Central memory CD4-positive, alpha-beta T cell (primary cell): Measurements from ENCODE around the gene GLG1.
"Not testable (repeated sequence)": the region's sequence is repeated elsewhere in the genome, so short reads cannot be mapped to it uniquely, and the experiment has no call there.

Experiments
- DNase-seq: peaks from one replicate; pipeline ENCODE4 v3.0.0; 2022

GLG1 gene

DNA sequence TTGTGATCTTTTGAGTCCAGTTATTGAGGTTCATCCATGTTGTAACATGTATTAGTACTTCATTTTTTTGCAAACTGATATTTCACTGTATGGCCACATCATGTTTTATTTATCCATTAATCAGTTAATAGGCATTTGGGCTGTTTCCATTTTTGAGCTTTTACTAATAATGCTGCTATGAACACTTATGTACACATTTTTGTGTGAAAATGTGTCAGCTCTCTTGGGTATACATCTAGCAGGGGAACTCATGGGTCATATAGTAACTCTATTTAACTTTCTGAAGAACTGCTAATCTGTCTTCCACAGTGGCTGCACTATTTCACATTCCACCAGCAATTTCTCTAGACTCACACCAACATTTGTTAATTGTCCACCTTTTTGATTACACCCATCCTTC lies 82.0 kb downstream of the GLG1 start:
- no peak for DNase-seq

DNA sequence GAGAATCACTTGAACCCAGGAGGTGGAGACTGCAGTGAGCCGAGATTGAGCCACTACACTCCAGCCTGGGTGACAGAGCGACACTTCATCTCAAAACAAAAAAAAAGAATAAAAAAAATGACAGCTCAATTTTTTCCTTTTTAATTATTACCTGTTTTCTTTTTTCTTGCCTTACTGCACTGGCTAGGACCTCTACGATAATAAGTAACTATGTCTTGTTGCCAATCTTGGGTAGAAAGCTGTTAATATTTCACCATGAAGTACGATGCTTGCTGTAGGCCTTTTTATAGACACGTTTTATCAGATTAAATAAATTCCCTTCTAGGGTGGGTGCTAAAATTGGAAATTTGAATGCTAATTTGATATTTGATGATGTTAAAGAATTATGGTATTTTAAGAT lies 82.8 kb downstream of the GLG1 start:
- DNase-seq: no peak

DNA sequence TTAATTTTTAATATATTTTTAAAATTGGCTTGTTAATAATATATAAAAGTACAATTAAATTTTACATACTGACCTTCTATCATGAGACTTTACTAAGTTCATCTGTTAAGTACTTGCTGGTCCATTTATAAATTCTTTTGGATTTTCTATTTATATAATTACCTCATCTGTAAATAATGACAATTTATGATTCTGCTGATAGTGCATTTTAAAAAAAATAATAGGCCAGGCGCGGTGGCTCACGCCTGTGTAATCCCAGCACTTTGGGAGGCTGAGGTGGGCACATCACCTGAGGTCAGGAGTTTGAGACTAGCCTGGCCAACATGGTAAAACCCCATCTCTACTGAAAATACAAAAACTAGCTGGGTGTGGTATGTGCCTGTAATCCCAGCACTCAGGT lies 83.2 kb downstream of the GLG1 start:
- DNase-seq: not testable (repeated sequence)

DNA sequence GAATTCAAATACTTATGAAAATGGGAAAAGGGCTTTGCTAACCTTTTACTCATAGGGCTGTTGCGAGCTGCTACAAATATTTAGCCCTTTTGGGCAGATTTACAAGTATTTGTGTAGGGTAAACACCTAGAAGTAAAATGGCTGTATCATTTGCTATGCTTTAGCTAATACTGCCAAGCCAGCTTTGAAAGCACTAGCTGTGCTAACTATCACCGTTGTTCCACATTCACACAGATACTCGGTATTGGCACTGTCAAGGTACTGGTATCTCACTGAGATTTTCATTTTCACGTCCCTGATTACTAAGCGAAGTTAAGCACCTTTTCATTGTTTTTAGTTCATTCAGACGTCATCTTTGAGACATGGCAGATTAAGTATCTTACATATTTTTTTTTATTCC lies 84.8 kb downstream of the GLG1 start:
- DNase-seq: no peak

DNA sequence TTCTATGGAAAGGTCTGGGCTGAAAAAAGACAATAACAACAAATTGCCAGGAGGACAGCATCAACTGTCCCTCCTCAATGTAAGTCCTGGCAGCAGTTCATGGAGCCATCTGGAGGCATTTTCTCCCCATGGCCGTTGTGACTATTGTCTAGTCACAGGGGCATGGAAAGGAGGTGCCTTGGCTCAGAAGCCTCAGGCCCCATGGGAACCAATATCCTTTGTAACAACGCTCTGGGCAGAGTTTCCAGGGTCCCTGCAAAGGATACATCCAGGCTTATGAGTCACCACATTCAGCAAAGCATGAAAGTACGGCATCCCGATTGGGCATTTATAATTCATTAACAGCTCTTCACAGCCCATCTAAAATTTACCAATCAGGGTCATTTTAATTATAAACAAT lies 85.2 kb downstream of the GLG1 start:
- DNase-seq: no peak

DNA sequence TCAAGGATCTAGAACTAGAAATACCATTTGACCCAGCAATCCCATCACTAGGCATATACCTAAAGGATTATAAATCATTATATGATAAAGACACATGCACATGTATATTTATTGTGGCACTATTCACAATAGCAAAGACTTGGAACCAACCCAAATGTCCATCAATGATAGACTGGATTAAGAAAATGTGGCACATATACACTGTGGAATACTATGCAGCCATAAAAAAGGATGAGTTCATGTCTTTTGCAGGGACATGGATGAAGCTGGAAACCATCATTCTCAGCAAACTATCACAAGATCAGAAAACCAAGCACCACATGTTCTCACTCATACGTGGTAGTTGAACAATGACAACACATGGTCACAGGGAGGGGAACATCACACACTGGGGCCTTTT lies 88.0 kb downstream of the GLG1 start:
- DNase-seq: not testable (repeated sequence)

DNA sequence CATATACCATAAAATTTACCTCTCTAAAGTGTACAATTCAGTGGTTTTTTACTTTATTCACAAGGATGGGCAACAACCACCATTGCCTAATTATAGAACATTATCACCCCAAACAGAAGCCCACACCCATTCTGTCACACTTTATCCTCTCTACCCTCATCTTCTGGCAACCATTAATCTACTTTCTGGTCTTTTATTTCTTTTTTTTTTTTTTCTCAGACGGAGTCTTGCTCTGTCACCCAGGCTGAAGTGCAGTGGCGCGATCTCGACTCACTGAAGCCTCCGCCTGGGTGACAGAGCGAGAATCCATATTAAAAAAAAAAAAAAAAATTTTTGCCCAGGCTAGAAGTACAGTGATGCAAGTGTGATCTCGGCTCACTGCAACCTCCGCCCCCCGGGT lies 95.0 kb downstream of the GLG1 start:
- no peak for DNase-seq

DNA sequence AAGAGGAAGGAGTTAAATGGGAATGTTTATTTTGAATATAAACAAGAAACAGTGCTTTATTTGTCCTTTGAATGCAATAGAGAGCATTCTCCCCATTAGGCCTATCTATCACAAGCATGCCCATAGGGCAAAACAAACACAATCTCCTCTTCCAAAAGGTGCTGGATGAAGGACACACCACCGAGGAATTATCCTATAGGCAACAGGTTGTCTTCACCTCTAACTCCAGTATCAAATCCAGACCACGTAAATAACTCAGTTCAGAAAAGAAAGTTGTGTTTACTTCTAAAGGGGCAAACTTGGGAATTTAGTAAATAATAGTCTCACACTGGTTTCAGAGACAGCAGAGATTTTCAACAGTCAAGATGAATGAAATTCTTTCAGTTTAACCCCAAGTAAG lies 101.9 kb downstream of the GLG1 start:
- DNase-seq: no peak

DNA sequence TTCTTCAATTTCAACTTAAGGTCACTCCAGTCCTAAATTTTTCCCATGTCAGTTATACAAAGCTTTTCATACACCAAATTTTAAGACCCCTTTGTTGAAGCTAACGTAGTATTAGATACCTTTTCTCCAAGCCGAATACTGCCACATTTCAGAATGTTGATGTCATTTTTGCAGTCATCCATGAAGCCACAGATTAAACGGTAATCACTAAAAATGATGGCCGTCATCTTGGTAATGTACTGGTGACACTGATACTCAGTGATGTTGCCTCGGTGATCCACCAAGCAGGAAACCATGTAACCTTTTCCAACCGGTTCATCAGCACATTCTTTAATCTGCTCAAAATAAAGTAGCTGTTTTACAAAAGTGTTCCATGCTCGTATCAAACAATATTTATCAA lies 103.5 kb downstream of the GLG1 start:
- DNase-seq: no peak

DNA sequence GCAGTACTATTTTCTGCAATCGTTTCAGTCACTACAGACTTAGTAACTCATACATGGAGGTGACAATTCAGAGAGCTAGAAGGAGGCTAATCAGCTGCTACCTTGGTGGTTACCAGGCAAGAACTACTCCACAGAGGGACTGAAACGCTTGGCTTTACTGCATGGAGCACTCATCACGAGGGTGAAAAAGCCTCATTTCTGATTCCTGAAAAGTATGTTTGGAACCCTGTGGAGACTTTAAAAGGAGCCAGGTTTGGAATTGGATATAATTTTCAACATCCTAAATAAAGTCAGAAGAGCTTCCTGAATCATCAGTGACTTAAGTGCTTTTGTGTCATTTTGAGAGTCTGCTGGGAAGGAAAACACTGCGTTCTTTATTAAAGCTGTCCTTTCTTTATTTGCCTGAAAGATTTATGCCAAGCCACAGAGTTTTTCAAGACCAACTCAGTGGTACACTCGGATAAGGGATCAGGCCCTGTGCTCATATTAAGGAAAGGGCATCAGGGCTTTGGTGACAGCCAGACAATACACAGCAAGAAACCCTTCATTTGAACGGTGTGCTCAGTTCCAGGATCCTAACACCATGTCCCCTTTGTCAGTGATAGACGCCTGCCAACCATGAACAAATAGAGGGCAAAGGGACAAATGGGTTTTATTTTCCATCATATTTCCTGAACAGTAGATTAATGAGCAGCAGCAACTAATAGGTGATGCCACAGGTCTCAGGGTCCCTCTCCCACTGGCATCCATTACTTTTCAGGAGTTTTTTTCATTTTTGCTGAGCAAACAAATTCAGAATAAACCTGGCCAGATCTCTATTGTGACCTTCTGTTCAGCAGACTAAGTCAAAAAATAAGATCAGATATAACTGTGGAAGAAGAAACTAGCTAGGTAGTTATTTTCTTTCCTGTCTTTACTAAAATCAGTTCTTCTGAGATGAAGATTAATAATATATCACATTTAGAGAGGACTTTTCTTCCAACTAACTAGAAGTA lies 105.1 kb downstream of the GLG1 start:
- DNase-seq: no peak

DNA sequence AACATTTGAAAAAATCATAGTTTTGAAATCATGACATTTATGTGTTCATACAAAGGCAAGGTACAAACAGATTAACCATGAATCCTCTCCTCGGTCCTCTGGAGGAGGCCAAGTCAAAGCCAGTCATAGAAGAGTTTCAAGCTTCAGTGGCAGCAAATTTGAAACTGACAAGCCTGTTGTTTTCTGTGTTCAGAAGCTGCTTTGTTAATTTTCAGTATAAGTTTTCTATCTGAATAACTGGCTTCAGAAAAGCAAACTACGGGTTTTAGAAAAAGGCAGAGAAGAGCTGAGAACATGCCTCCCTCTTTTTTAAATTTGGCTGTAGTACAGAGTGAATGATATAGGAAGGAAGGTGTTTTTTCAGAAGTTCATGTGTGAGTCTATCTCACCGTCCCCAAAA lies 106.0 kb downstream of the GLG1 start:
- DNase-seq: no peak

DNA sequence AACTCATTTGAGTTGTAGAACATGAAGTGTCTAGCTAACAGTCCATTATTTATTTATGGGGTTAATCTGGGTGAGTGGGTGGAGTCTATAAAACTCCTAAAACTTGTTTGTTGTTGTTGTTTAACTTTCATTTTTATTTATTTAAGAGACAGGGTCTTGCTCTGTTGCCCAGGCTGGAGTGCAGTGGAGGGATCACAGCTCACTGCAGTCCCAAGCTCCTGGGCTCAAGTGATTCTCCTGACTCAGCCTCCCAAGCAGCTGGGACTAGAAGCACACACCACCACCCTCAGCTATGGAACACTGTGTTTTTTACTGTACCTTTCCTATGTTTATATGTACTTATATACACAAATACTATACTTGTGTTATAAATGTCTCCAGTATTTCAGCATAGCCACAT lies 107.8 kb downstream of the GLG1 start:
- DNase-seq: no peak

DNA sequence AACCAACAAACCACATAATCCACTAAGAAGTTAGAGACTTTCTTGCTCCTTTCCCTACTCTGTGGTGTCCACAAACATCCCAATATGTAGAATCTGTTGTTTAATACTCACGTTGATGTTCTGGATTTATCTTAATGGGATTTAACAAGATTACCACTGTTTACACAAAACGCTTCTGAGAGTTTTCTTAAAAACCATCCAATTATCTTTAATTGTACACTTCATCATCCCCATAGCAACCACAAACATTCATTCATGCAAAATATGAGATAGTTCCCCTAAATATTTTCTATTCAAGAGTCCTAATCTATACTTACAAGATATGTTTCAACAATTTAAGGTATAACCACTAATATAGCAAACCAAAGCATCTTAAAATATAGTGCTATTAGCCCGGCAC lies 109.2 kb downstream of the GLG1 start:
- no peak for DNase-seq

DNA sequence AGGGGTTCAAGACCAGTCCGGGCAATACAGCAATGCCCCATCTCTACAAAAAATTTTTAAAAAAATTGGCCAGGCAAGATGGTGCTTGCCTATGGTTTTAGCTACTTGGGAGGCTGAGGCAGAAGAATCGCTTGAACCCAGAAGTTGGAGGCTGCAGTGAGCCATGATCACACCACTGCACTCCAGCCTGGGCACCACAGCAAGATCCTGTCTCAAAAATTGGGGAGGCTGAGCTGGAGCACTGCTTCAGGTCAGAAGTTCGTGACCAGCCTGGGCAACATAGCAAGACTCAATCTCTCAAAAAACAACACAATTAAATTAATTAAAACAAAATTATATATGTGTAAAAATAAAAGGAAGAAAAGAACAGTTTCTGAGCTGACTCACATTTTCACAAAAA lies 110.9 kb downstream of the GLG1 start:
- no peak for DNase-seq

DNA sequence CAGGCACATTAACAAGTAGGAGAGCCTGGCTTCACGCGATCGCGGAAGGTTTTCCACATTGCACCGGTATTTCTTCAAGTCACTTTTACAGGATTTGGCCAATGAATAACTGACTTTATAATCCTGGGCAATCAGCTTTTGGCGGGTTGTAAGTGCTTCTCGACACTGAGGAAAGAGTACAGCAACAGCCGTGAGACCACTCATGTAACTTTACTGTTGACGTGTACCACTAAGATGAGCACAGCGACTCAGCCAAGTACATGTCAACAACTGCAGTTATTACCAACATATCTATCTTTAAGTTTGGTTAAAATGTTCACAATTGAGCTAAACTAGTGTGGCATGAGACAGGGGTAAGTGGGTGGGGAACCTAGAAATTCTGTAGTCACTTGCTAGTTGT lies 113.9 kb downstream of the GLG1 start:
- no peak for DNase-seq

DNA sequence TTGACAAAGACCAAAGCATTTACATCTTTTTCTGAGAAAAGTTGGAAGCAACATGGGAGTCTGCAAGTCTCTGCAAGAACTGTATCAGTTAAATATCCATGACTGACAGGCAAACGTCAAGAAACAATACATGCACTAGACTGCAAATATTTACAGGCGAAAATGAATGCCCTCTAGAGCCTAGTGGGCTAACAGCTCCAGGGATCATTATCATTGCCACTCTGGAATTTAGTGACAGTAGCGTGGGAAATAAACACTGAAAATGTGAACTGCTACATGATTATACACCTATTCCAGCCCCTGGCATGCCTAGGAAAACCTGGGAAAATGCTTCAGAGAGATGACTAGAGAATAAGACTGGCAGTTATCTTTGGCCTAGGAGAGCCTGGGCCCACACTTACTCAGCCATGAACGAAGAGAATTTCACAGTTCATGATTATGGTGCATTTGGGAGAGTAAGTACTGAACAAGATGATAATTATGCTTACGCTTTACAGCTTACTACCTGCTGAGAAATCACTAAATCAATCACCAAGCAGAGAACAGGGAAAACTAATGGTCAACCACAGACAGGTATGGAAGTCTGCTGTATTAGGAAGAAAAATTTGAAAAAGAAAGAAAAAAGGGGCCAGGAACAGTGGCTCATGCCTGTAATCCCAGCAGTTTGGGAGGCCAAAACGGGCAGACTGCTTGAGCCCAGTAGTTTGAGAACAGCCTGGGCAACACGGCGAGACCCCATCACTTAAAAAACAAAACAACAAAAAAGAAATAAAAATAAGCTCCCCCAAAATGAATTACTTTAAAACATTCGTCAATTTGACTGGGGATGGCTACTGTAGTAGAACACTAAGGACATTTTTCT lies 119.0 kb downstream of the GLG1 start:
- DNase-seq: no peak

DNA sequence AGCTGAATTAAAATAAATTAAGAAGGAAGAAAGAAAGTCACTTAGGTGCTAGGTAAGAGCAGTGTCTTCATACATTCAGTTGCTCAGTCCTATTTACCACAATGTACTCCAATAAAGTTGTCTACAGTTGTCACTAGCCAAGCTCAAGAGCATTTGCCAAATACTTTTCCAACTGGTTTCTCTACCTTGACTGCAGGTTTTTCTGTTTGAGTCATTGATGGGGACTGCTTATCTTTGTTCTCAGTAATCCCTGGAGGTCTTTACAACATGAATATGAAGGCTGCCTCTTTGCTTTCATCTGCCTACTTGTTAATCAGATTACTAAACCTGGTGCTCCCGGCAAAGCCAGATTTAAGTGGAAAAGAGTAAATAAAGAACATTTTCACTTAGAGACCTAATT lies 121.0 kb downstream of the GLG1 start:
- no peak for DNase-seq

DNA sequence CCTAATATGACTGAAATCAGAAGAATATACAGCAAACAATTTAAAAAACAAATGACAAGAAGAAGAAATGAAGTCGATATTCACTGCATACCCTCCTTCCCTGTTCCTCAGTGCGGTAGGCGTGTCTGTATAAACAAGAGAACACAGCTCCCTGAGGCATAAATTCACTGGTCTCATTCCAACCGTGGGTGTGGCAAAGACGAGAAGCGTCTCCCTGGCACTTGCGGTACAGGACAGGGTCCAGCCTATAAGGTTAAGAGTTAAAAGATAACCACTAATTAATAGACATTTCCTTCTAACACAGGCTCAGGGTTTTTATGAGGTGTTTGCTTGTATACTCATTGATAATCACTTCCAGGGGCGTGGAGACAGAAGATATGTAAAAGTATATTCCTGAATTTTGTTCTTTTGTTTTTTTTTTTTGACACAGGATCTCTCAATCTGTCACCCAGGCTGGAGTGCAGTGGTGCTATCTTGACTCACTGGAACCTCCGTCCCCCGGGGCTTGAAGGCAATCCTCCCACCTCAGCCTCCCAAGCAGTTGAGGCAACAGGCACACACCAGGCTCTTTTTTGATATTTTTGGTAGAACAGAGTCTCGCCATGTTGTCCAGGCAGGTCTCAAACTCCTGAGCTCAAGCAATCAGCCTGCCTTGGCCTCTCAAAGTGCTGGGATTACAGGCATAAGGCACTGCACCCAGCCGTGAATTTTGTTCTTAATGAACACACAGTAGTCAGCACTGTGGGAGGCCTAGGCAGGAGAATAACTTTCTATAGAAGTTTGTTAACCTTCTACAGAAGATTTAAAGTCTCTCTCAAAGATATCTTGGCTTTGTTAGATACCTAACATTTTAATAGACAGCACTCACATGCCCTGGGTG lies 126.5 kb downstream of the GLG1 start:
- DNase-seq: no peak

DNA sequence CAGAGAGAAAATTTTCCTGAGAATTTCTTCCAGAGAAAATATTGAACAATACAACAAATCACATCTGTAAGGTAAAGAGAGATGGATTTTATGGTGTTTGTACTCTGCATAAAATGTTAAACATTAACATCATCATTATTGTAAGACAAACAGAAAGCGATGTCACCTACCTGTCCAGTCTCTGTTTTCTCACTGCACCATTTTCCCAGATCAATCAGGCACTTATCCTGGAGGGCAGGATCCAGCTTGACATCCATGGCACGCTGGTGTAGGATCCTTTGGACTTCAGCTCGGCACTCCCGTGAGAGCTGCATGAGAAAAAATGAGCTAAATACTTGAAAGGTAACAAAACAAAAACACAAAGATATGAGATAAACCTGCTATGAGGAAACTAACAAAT lies 129.7 kb downstream of the GLG1 start:
- DNase-seq: no peak

DNA sequence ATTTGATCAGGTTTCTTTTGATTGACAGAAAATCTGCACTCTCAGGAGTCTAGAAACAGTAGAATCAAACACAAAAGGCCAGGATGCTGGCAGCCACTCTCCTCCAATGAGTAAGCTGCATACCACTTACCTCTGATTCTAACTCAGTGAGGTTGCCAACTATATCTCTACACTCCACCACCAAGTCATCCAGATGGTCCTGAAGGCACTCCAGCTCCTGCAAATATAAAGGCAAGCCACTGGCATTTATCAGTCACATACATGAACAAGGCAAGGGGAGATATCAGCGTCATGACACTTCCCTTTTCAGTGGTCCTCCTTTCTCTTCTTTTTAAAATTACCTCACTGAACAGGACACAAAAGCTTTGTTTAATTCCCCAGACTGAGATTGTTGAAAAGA lies 132.5 kb downstream of the GLG1 start:
- no peak for DNase-seq

DNA sequence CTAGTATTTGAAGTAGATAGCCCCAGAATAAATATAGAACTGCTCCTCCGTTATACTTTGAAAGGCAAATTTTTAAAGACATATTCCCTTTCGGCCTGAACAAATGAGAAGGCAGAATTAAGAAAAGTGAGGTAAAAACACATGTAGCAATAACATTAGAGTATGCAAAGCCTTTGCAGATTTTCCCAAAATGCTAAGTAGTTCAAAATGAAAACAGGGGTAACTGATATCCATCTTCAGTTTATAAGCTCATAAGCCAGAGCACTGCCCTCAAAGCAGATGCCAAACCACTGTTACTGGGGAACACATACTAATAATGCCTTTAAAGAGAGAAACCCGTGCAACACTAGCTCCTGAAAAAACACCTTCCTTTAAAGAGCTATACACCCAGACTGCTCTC lies 134.4 kb downstream of the GLG1 start:
- DNase-seq: no peak

DNA sequence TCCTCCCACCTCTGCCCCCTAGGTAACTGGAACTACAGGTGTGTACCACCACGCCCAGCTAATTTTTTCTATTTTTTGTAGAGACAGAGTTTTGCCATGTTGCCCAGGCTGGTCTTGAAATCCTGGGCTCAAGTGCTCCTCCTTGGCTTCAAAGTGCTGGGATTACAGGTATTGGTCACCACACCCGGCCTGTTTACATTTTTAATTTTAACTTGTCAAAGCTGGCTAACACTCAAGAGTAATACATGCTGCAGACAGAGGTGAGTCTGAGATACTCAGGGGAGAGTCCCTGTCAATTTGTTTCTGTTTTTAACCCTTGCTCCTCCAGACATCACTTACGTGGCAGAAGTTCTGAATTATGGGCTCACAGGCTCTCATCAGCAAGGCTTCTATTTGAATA lies 134.9 kb downstream of the GLG1 start:
- DNase-seq: no peak

DNA sequence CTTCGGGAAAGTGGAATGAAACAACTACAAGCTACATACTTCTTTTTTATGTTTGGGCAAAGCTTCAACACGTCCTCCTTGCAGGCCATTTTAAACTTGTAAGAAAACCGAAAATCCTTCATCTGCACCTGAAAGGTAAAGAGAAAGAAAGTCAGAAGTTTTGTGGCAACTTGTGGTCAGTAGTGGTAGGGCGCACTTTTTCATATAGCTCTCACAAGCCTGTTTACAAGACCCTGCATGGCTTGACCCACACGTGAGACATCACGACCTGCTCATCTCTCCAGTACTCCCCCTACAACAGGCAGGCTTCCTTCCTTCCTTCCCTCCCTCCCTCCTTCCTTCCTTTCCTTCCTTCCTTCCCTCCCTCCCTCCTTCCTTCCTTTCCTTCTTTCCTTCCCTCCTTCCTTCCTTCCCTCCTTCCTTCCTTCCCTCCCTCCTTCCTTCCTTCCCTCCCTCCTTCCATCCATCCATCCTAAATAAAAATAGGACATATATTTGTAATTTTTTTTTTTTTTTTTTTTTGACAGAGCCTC lies 136.9 kb downstream of the GLG1 start:
- DNase-seq: no peak
